MCF 10A (cell line): ENCODE measurements around the gene RIOK3. TPM values are rescaled to one million over a fixed set of nuclear protein-coding genes. Genes with fewer than 3 reads are reported as not detected.

Experiments
- BruUV-seq: library from RNA; stranded (reverse); fragments of 400-500 nt; replicated peaks from 2 replicates; lab custom pipeline; 2021; lab: Mats Ljungman, UMichigan
- CTCF ChIA-PET: fragments of 300-600 bp; sonication (Branson Sonifier 250); formaldehyde crosslinking; extraction: SDS; loops from one replicate; lab custom pipeline; 2021; ENCODE audit warnings: antibody characterized with exemption, inconsistent platforms; lab: Yijun Ruan, JAX
- POLR2A ChIA-PET: fragments of 300-600, 350-650 bp; sonication (Branson Sonifier 250); formaldehyde crosslinking; extraction: SDS; loops from one replicate; lab custom pipeline; 2020; ENCODE audit warnings: antibody characterized with exemption, inconsistent platforms; lab: Yijun Ruan, JAX
- DNase-seq: peaks from one replicate; pipeline ENCODE4 v3.0.0-alpha.2; 2018; ENCODE audit not compliant: unreplicated experiment
- H3K27ac Mint-ChIP-seq: one replicate; pipeline ENCODE4 v1.8.0; 2022; ENCODE audit warnings: mild to moderate bottlenecking, low read depth, mixed read lengths; ENCODE audit not compliant: unreplicated experiment
- H3K27me3 Mint-ChIP-seq: one replicate; pipeline ENCODE4 v1.8.0; 2022; ENCODE audit warnings: mixed read lengths; ENCODE audit not compliant: insufficient read depth, unreplicated experiment
- H3K36me3 Mint-ChIP-seq: one replicate; pipeline ENCODE4 v1.8.0; 2022; ENCODE audit warnings: mild to moderate bottlenecking, moderate library complexity, mixed read lengths; ENCODE audit not compliant: insufficient read depth, unreplicated experiment
- H3K4me1 Mint-ChIP-seq: one replicate; pipeline ENCODE4 v1.8.0; 2022; ENCODE audit warnings: mixed read lengths; ENCODE audit not compliant: insufficient read depth, unreplicated experiment
- H3K4me3 Mint-ChIP-seq: one replicate; pipeline ENCODE4 v1.8.0; 2022; ENCODE audit warnings: mild to moderate bottlenecking, moderate library complexity, mixed read lengths; ENCODE audit not compliant: unreplicated experiment
- H3K9me3 Mint-ChIP-seq: one replicate; pipeline ENCODE4 v1.8.0; 2022; ENCODE audit warnings: mixed read lengths; ENCODE audit not compliant: unreplicated experiment
- intact Hi-C: fragments of 100-400 bp; cut with micrococcal nuclease; formaldehyde crosslinking; loops from 2 replicates; pipeline ENCODE4 v1.14.1; 2022
- total RNA-seq: library from RNA; stranded (reverse); gene quantifications from 2 replicates; pipeline ENCODE4 v1.2.3, GENCODE V29; 2022
- TF ChIP-seq, protein P1 (sequence below): fragments of 200-600 bp; IDR thresholded peaks from one replicate; pipeline ENCODE4 v1.8.0; 2022; ENCODE audit warnings: antibody characterized with exemption, mild to moderate bottlenecking; ENCODE audit not compliant: unreplicated experiment

RIOK3 gene
- total RNA-seq, 1 experiment from 2014 or later = 97.1 TPM

DNA sequence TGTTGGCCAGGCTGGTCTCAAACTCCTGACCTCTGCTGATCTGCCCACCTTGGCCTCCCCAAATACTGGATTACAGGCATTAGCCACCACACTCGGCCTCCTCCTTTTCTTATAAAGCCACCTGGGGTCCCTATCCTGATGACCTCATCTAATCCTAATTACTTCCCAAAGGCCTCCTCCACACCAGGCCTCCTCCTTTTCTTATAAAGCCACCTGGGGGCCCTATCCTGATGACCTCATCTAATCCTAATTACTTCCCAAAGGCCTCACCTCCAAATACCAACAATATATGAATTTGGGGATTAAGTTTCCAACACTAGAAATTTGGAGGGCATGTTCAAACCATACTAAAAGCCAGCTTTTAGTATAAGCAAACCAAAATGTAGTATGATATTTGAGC, 40.6 kb downstream of the RIOK3 start:
- CTCF ChIA-PET = interaction anchor here (1.3 kb wide), 1 partner anchor 11 kb away, joined by 3 read pairs; no protein-coding TSS in a partner anchor
- no peaks in the 10 kb centered on the region for H3K9me3 Mint-ChIP-seq
- H3K36me3 Mint-ChIP-seq = no peaks in the 10 kb centered on the region
- no peaks in the 10 kb centered on the region for H3K27me3 Mint-ChIP-seq
- H3K4me3 Mint-ChIP-seq = no peak overlapping the region
- intact Hi-C loops = no loop called here
- no peak for DNase-seq
- no TSS peak for BruUV-seq
- POLR2A ChIA-PET = interaction anchor here (0.9 to 2.1 kb wide), 3 partner anchors 10 to 39 kb away, joined by 3 to 5 read pairs (median 4); partner anchors contain the start of gene RMC1
- peaks cover 6% of the 10 kb centered on the region for H3K4me1 Mint-ChIP-seq
- H3K27ac Mint-ChIP-seq = no peak overlapping the region
- TF ChIP-seq, protein P1, sequence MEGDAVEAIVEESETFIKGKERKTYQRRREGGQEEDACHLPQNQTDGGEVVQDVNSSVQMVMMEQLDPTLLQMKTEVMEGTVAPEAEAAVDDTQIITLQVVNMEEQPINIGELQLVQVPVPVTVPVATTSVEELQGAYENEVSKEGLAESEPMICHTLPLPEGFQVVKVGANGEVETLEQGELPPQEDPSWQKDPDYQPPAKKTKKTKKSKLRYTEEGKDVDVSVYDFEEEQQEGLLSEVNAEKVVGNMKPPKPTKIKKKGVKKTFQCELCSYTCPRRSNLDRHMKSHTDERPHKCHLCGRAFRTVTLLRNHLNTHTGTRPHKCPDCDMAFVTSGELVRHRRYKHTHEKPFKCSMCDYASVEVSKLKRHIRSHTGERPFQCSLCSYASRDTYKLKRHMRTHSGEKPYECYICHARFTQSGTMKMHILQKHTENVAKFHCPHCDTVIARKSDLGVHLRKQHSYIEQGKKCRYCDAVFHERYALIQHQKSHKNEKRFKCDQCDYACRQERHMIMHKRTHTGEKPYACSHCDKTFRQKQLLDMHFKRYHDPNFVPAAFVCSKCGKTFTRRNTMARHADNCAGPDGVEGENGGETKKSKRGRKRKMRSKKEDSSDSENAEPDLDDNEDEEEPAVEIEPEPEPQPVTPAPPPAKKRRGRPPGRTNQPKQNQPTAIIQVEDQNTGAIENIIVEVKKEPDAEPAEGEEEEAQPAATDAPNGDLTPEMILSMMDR = no peak

DNA sequence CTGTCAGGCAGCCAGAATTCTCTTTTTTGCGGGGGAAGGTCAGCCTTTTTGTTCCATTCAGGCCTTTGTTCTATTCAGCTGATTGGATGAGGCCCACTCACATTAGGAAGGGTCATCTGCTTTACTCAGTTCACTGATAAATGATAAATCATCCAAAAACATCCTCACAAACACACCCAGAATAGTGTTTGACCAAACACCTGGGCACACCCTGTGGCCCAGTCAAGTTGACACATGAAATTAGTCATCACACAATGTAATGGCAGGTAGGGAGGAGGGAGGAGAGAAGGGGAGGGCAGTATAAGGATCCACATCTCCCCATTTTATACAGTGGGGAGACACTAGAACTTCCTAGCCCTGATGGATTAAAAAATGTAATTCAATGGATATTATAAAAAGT, 41.9 kb downstream of the RIOK3 start:
- ChIA-PET POLR2A (interaction anchor here (0.9 to 2.1 kb wide), 4 partner anchors 8 to 42 kb away, joined by 3 to 6 read pairs (median 4); partner anchors contain the start of genes RIOK3 and RMC1), CTCF (interaction anchor here (0.9 kb wide), 1 partner anchor 21 kb away, joined by 3 read pairs; no protein-coding TSS in a partner anchor)
- TF ChIP-seq, protein P1 = no peak
- Mint-ChIP-seq H3K9me3 (no peaks in the 10 kb centered on the region), H3K27ac (no peak overlapping the region), H3K27me3 (no peaks in the 10 kb centered on the region), H3K4me3 (no peak overlapping the region), H3K4me1 (peaks cover 6% of the 10 kb centered on the region), H3K36me3 (no peaks in the 10 kb centered on the region)
- DNase-seq = peak; percentile 47
- intact Hi-C loops = no loop called here
- BruUV-seq = no TSS peak

DNA sequence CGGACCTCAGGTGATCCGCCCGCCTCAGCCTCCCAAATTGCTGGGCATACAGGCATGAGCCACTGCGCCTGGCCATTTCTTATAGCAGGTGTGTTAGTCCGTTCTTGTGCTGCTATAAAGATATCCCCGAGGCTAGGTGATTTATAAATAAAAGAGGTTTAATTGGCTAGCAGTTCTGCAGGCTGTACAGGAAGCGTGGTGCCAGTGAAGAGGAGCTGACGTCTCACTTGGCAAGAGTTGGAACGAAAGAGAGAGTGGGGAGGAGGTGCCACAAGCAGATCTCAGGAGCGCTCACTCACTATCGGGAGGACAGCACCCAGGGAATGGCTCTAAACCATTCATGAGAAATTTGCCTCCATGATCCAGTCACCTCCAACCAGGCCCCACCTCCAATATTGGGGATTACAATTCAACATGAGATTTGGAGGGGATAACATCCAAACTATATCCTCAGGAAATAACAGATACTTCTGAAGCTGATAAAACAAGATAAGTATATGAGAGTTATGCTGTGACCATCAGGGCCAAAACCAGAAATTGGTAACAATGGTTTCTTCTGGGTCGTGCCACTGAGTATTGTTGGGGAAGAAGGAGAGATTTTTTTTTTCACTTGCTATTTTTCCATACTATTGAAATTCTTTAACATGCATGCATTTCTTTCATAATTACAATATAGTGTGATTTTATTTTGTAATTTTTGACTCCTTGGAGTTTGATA, 42.8 kb downstream of the RIOK3 start:
- Mint-ChIP-seq H3K27ac (no peak overlapping the region), H3K27me3 (no peaks in the 10 kb centered on the region), H3K9me3 (no peaks in the 10 kb centered on the region), H3K4me1 (peaks cover 6% of the 10 kb centered on the region), H3K4me3 (no peak overlapping the region), H3K36me3 (no peaks in the 10 kb centered on the region)
- intact Hi-C loops = no loop called here
- ChIA-PET CTCF (interaction anchor here (0.5 to 0.7 kb wide), 4 partner anchors 30 to 260 kb away, joined by 3 to 5 read pairs (median 4); no protein-coding TSS in a partner anchor), POLR2A (interaction anchor here (0.9 to 1.6 kb wide), 4 partner anchors 9 to 43 kb away, joined by 3 to 6 read pairs (median 4); partner anchors contain the start of gene RIOK3)
- BruUV-seq = no TSS peak
- TF ChIP-seq, protein P1 = no peak
- DNase-seq = peak; percentile 12

DNA sequence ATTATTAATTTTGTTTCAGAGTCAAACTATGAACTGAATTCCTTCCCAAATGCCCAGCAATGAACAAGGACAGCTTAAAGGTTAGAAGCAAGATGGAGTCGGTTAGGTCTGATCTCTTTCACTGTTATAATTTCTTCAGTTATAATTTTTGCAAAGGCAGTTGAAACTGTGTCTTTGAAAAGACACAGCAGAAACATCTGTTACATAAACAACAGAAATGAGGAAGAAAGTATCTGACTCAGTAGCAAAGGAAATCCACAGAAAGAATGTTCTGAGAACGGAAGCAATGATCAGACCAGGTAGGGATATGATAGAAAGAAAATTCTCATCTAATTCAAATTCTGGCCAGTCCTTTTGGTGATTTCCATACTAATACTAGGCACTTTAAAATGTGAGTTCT, 45.0 kb downstream of the RIOK3 start:
- intact Hi-C loops = loop anchor here (2.0 kb wide), 1 partner anchor 315 kb away; no protein-coding TSS in a partner anchor
- no peak for DNase-seq
- Mint-ChIP-seq H3K27ac (no peak overlapping the region), H3K4me3 (no peak overlapping the region), H3K9me3 (no peaks in the 10 kb centered on the region), H3K36me3 (no peaks in the 10 kb centered on the region), H3K27me3 (no peaks in the 10 kb centered on the region), H3K4me1 (peaks cover 12% of the 10 kb centered on the region)
- BruUV-seq = no TSS peak
- ChIA-PET CTCF (interaction anchor here (0.5 to 1.7 kb wide), 16 partner anchors 10 to 871 kb away, joined by 3 to 12 read pairs (median 4); no protein-coding TSS in a partner anchor), POLR2A (interaction anchor here (1.2 to 1.8 kb wide), 4 partner anchors 15 to 206 kb away, joined by 3 to 6 read pairs (median 4); partner anchors contain the start of gene RIOK3)
- TF ChIP-seq, protein P1 = no peak
